ENCODE data around the gene WNT7B. TPM values are rescaled to one million over a fixed set of nuclear protein-coding genes. Genes with fewer than 3 reads are reported as not detected.

The WNT7B gene
- polyA plus RNA-seq, 1 experiment: not detected

- ChIA-PET CTCF (interaction anchor here (0.6 kb wide), 1 partner anchor 87 kb away, joined by 3 read pairs; no protein-coding TSS in a partner anchor), POLR2A (no interaction called here)
- no peak for TF ChIP-seq CTCF (IDR thresholded peaks at IDR 0.05; ENCODE audit: insufficient read depth, low read depth, low read length)
- Histone ChIP-seq H3K36me3 (ENCODE audit: control insufficient read depth, insufficient read depth, low read length) (no peaks in the 10 kb centered on the region), H3K4me3 (ENCODE audit: low read depth, low read length) (no peak overlapping the region), H3K27me3 (ENCODE audit: control insufficient read depth, insufficient read depth, low read length) (no peaks in the 10 kb centered on the region; the same call in 1 of the 2 replicates)
- no peak for DNase-seq (ENCODE audit: low read depth)
Observed at GRCh38 chr22:45887202-45888131, 89.5 kb downstream of the WNT7B start.

GRCh38 chr22:45886540-45886939 lies 90.4 kb downstream of the WNT7B start:
- ChIA-PET CTCF (no interaction called here), POLR2A (no interaction called here)
- no peak for TF ChIP-seq CTCF (IDR thresholded peaks at IDR 0.05; ENCODE audit: insufficient read depth, low read depth, low read length)
- DNase-seq (ENCODE audit: low read depth): no peak
- no peaks in the 10 kb centered on the region for H3K36me3 ChIP-seq (ENCODE audit: control insufficient read depth, insufficient read depth, low read length)
- no peak overlapping the region for H3K4me3 ChIP-seq (ENCODE audit: low read depth, low read length)
- H3K27me3 ChIP-seq (ENCODE audit: control insufficient read depth, insufficient read depth, low read length): peaks cover 3% of the 10 kb centered on the region

- TF ChIP-seq CTCF (IDR thresholded peaks at IDR 0.05; ENCODE audit: insufficient read depth, low read depth, low read length): no peak
- no peak for DNase-seq (ENCODE audit: low read depth)
- Histone ChIP-seq H3K27me3 (ENCODE audit: control insufficient read depth, insufficient read depth, low read length) (peaks cover 7% of the 10 kb centered on the region), H3K36me3 (ENCODE audit: control insufficient read depth, insufficient read depth, low read length) (no peaks in the 10 kb centered on the region), H3K4me3 (ENCODE audit: low read depth, low read length) (no peak overlapping the region)
- CTCF ChIA-PET: no interaction called here
- POLR2A ChIA-PET: no interaction called here
Observed at GRCh38 chr22:45885941-45886395, 91.0 kb downstream of the WNT7B start.

GRCh38 chr22:45885171-45885840 lies 91.7 kb downstream of the WNT7B start:
- Histone ChIP-seq H3K27me3 (ENCODE audit: control insufficient read depth, insufficient read depth, low read length) (peaks cover 11% of the 10 kb centered on the region), H3K36me3 (ENCODE audit: control insufficient read depth, insufficient read depth, low read length) (no peaks in the 10 kb centered on the region), H3K4me3 (ENCODE audit: low read depth, low read length) (no peak overlapping the region)
- no peak for TF ChIP-seq CTCF (IDR thresholded peaks at IDR 0.05; ENCODE audit: insufficient read depth, low read depth, low read length)
- CTCF ChIA-PET: no interaction called here
- POLR2A ChIA-PET: no interaction called here
- no peak for DNase-seq (ENCODE audit: low read depth)
